ENCODE measurements around the gene EXD1. TPM values are rescaled to one million over a fixed set of nuclear protein-coding genes. Genes with fewer than 3 reads are reported as not detected.
A peak's percentile ranks its signal among the peaks of the same experiment; 100 is the strongest.

The EXD1 gene
- total and polyA plus RNA-seq, 9 of the 15 experiments (the other 6 are each of a cell fraction or from before 2014, with no cell fraction given), result not detected

DNA sequence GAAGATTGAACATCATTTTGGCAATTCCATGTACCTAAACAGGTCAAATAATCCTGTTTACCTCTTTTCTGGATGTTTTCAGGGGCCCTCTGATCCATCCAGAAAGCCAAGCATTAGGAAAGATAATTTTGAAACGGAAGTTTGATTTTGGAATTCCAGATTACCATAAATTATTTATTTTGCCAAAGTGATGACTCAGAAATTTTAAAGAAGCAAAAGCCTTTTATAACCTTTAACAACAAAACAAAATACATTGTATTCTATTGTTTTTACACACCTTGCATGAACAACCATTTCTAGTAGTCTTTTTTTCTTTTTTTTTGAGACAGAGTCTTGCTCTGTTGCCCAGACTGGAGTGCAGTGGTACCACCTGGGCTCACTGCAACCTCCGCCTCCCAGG, 82.5 kb downstream of the EXD1 start:
- in situ Hi-C loops (cut with MboI), result no loop called here

DNA sequence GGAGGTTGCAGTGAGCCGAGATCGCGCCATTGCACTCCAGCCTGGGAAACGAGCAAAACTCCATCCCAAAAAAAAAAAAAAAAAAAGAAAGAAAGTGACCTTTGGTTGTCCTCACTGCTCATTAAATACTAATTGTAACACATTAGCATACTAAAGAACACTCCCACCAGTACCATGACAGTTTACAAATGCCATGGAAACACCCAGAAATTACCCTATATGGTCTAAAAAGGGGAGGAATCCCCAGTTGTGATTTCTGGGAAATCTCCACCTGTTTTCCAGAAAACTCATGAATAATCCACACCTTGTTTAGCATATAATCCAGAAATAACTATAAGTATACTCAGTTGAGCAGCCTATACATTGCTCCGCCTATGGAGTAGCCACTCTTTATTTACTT, 90.9 kb downstream of the EXD1 start:
- no TSS peak for BruUV-seq (replicated peaks)
- in situ Hi-C loops (cut with MboI) (no loop called here), intact Hi-C loops (cut with micrococcal nuclease) (no loop called here)
- WGBS (ENCODE audit: insufficient coverage, low coverage, missing lambda C conversion rate), result 75% methylated on average over 5 of the region's 5 CpGs
- Histone ChIP-seq H3K27me3 (ENCODE audit: control insufficient read depth in 2 of 2, insufficient read depth in 2 of 2, low read length in 2 of 2) (no peaks in the 10 kb centered on the region), H2AFZ (ENCODE audit: low read depth, low read length) (no peak overlapping the region), H3K9me1 (ENCODE audit: control insufficient read depth, insufficient read depth, low read length) (no peaks in the 10 kb centered on the region), H3K4me2 (ENCODE audit: insufficient read depth, low read length) (no peak overlapping the region), H4K20me1 (replicated peaks; ENCODE audit: control insufficient read depth, insufficient read depth, low read length) (no peaks in the 10 kb centered on the region), H3K4me1 (replicated peaks in 1 of 2; ENCODE audit: control insufficient read depth in 2 of 2, insufficient read depth in 2 of 2, low read length in 2 of 2) (no peaks in the 10 kb centered on the region), H3K79me2 (ENCODE audit: control insufficient read depth, insufficient read depth, low read length) (no peaks in the 10 kb centered on the region), H3K9ac (ENCODE audit: insufficient read depth in 1 of 2, low read depth in 2 of 2, low read length in 2 of 2) (no peak overlapping the region), H3K36me3 (ENCODE audit: control insufficient read depth, insufficient read depth, low read length) (no peaks in the 10 kb centered on the region), H3K27ac (ENCODE audit: extremely low read depth, low read depth, low read length) (no peak overlapping the region), H3K9me3 (replicated peaks; ENCODE audit: control insufficient read depth, insufficient read depth, low read depth, low read length) (no peaks in the 10 kb centered on the region; the same call in 1 of the 2 replicates), H3K4me3 (no peak overlapping the region)
- ChIA-PET CTCF (ENCODE audit: low intra/inter-chr PET ratio) (no interaction called here), POLR2A (interaction anchor here (1.2 kb wide), 1 partner anchor 11 kb away, joined by 3 read pairs; no protein-coding TSS in a partner anchor)
- FAIRE-seq (no peak), ATAC-seq (no peak), DNase-seq (ENCODE audit: extremely low read depth in 1 of 4, low spot score in 3 of 4) (no peak)
- TF ChIP-seq TAF9B (IDR thresholded peaks at IDR 0.05; ENCODE audit: partially characterized antibody), result no peak
- TF ChIP-seq SNRNP70 (optimal IDR thresholded peaks at IDR 0.05; ENCODE audit: low read depth, low read length), result no peak
- TF ChIP-seq, protein P1, sequence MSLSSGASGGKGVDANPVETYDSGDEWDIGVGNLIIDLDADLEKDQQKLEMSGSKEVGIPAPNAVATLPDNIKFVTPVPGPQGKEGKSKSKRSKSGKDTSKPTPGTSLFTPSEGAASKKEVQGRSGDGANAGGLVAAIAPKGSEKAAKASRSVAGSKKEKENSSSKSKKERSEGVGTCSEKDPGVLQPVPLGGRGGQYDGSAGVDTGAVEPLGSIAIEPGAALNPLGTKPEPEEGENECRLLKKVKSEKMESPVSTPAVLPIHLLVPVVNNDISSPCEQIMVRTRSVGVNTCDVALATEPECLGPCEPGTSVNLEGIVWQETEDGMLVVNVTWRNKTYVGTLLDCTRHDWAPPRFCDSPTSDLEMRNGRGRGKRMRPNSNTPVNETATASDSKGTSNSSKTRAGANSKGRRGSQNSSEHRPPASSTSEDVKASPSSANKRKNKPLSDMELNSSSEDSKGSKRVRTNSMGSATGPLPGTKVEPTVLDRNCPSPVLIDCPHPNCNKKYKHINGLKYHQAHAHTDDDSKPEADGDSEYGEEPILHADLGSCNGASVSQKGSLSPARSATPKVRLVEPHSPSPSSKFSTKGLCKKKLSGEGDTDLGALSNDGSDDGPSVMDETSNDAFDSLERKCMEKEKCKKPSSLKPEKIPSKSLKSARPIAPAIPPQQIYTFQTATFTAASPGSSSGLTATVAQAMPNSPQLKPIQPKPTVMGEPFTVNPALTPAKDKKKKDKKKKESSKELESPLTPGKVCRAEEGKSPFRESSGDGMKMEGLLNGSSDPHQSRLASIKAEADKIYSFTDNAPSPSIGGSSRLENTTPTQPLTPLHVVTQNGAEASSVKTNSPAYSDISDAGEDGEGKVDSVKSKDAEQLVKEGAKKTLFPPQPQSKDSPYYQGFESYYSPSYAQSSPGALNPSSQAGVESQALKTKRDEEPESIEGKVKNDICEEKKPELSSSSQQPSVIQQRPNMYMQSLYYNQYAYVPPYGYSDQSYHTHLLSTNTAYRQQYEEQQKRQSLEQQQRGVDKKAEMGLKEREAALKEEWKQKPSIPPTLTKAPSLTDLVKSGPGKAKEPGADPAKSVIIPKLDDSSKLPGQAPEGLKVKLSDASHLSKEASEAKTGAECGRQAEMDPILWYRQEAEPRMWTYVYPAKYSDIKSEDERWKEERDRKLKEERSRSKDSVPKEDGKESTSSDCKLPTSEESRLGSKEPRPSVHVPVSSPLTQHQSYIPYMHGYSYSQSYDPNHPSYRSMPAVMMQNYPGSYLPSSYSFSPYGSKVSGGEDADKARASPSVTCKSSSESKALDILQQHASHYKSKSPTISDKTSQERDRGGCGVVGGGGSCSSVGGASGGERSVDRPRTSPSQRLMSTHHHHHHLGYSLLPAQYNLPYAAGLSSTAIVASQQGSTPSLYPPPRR (CRISPR knock-in tag; IDR thresholded peaks at IDR 0.05; ENCODE audit: borderline replicate concordance), result no peak
- TF ChIP-seq, protein P2, sequence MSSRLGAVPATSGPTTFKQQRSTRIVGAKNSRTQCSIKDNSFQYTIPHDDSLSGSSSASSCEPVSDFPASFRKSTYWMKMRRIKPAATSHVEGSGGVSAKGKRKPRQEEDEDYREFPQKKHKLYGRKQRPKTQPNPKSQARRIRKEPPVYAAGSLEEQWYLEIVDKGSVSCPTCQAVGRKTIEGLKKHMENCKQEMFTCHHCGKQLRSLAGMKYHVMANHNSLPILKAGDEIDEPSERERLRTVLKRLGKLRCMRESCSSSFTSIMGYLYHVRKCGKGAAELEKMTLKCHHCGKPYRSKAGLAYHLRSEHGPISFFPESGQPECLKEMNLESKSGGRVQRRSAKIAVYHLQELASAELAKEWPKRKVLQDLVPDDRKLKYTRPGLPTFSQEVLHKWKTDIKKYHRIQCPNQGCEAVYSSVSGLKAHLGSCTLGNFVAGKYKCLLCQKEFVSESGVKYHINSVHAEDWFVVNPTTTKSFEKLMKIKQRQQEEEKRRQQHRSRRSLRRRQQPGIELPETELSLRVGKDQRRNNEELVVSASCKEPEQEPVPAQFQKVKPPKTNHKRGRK (tag; IDR thresholded peaks at IDR 0.05), result no peak
- TF ChIP-seq XRCC5 (IDR thresholded peaks at IDR 0.05; ENCODE audit: low read depth, low read length), result no peak
- TF ChIP-seq, protein P3, sequence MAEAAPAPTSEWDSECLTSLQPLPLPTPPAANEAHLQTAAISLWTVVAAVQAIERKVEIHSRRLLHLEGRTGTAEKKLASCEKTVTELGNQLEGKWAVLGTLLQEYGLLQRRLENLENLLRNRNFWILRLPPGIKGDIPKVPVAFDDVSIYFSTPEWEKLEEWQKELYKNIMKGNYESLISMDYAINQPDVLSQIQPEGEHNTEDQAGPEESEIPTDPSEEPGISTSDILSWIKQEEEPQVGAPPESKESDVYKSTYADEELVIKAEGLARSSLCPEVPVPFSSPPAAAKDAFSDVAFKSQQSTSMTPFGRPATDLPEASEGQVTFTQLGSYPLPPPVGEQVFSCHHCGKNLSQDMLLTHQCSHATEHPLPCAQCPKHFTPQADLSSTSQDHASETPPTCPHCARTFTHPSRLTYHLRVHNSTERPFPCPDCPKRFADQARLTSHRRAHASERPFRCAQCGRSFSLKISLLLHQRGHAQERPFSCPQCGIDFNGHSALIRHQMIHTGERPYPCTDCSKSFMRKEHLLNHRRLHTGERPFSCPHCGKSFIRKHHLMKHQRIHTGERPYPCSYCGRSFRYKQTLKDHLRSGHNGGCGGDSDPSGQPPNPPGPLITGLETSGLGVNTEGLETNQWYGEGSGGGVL (CRISPR knock-in tag; IDR thresholded peaks at IDR 0.05), result no peak

More for the DNA sequence above, 82.5 kb downstream of the EXD1 start:
- H2AFZ ChIP-seq (ENCODE audit: low read depth, low read length), result no peak overlapping the region
- H3K4me2 ChIP-seq (ENCODE audit: insufficient read depth, low read length), result no peak overlapping the region
- ChIA-PET POLR2A (no interaction called here), CTCF (ENCODE audit: low intra/inter-chr PET ratio) (no interaction called here)
- no peaks in the 10 kb centered on the region for H3K4me1 ChIP-seq (replicated peaks in 1 of 2; ENCODE audit: control insufficient read depth in 2 of 2, insufficient read depth in 2 of 2, low read length in 2 of 2)
- H3K27ac ChIP-seq (ENCODE audit: extremely low read depth, low read depth, low read length), result no peak overlapping the region
- WGBS (ENCODE audit: insufficient coverage, low coverage, missing lambda C conversion rate), result 53% methylated on average over 2 of the region's 2 CpGs
- FAIRE-seq, result no peak
- no peaks in the 10 kb centered on the region for H3K79me2 ChIP-seq (ENCODE audit: control insufficient read depth, insufficient read depth, low read length)
- no peaks in the 10 kb centered on the region for H3K9me1 ChIP-seq (ENCODE audit: control insufficient read depth, insufficient read depth, low read length)
- BruUV-seq (replicated peaks), result no TSS peak
- no peak overlapping the region for H3K9ac ChIP-seq (ENCODE audit: insufficient read depth in 1 of 2, low read depth in 2 of 2, low read length in 2 of 2)
- ATAC-seq, result no peak
- no peaks in the 10 kb centered on the region for H4K20me1 ChIP-seq (replicated peaks; ENCODE audit: control insufficient read depth, insufficient read depth, low read length)
- H3K9me3 ChIP-seq (replicated peaks; ENCODE audit: control insufficient read depth, insufficient read depth, low read depth, low read length), result no peaks in the 10 kb centered on the region
- no peak overlapping the region for H3K4me3 ChIP-seq
- no peak for DNase-seq (ENCODE audit: extremely low read depth in 1 of 4, low spot score in 3 of 4)
- intact Hi-C loops (cut with micrococcal nuclease), result no loop called here
- TF ChIP-seq ZNF316 (IDR thresholded peaks at IDR 0.05), result peak; percentile 72
- TF ChIP-seq ZNF76 (CRISPR knock-in tag; IDR thresholded peaks at IDR 0.05; ENCODE audit: borderline replicate concordance), result no peak
- TF ChIP-seq C11orf30 (IDR thresholded peaks at IDR 0.05; ENCODE audit: low read depth), result peak; percentile 46; the same call in 1 of the 2 replicates
- no peaks in the 10 kb centered on the region for H3K36me3 ChIP-seq (ENCODE audit: control insufficient read depth, insufficient read depth, low read length)
- H3K27me3 ChIP-seq (ENCODE audit: control insufficient read depth in 2 of 2, insufficient read depth in 2 of 2, low read length in 2 of 2), result no peaks in the 10 kb centered on the region

Data from K562 (cell line).